ENCODE data around the gene DAP3.
A peak's percentile ranks its signal among the peaks of the same experiment; 100 is the strongest.
"Not testable (repeated sequence)": the region's sequence is repeated elsewhere in the genome, so short reads cannot be mapped to it uniquely, and the experiment has no call there.

DAP3 gene

GRCh38 chr1:155697046-155697445, 8.2 kb downstream of the DAP3 start:
- no peak overlapping the region for H3K4me3 ChIP-seq (ENCODE audit: low read length)
- no peak for TF ChIP-seq CTCF (IDR thresholded peaks at IDR 0.05; ENCODE audit: insufficient read depth, low read depth, low read length, missing control alignments)
- DNase-seq (ENCODE audit: low read depth), result no peak

- DNase-seq (ENCODE audit: low read depth); H3K4me3 ChIP-seq (ENCODE audit: low read length): not testable (repeated sequence)
These were observed 8.7 kb downstream of the DAP3 start for GRCh38 chr1:155697616-155698015.

- no peak overlapping the region for H3K4me3 ChIP-seq (ENCODE audit: low read length)
- no peak for TF ChIP-seq CTCF (IDR thresholded peaks at IDR 0.05; ENCODE audit: insufficient read depth, low read depth, low read length, missing control alignments)
- peak; percentile 19 for DNase-seq (ENCODE audit: low read depth)
These were observed 9.6 kb downstream of the DAP3 start for GRCh38 chr1:155698382-155699038.

- DNase-seq (ENCODE audit: low read depth), result not testable (repeated sequence)
These were observed 10.2 kb downstream of the DAP3 start for GRCh38 chr1:155699062-155699461.

GRCh38 chr1:155701675-155702074, 12.8 kb downstream of the DAP3 start:
- H3K4me3 ChIP-seq (ENCODE audit: low read length); DNase-seq (ENCODE audit: low read depth): not testable (repeated sequence)

More at GRCh38 chr1:155699062-155699461, 10.2 kb downstream of the DAP3 start:
- not testable (repeated sequence) for H3K4me3 ChIP-seq (ENCODE audit: low read length)

GRCh38 chr1:155703216-155703615, 14.3 kb downstream of the DAP3 start:
- TF ChIP-seq CTCF (IDR thresholded peaks at IDR 0.05; ENCODE audit: insufficient read depth, low read depth, low read length, missing control alignments), result no peak
- DNase-seq (ENCODE audit: low read depth), result no peak
- no peak overlapping the region for H3K4me3 ChIP-seq (ENCODE audit: low read length)

GRCh38 chr1:155704414-155704813, 15.5 kb downstream of the DAP3 start:
- not testable (repeated sequence) for H3K4me3 ChIP-seq (ENCODE audit: low read length)
- DNase-seq (ENCODE audit: low read depth), result peak; percentile 53

- DNase-seq (ENCODE audit: low read depth), result peak; percentile 78
- TF ChIP-seq CTCF (IDR thresholded peaks at IDR 0.05; ENCODE audit: insufficient read depth, low read depth, low read length, missing control alignments), result no peak
- no peak overlapping the region for H3K4me3 ChIP-seq (ENCODE audit: low read length)
These were observed 17.2 kb downstream of the DAP3 start for GRCh38 chr1:155706139-155706538.

GRCh38 chr1:155709391-155709790, 20.5 kb downstream of the DAP3 start:
- TF ChIP-seq CTCF (IDR thresholded peaks at IDR 0.05; ENCODE audit: insufficient read depth, low read depth, low read length, missing control alignments), result no peak
- no peak for DNase-seq (ENCODE audit: low read depth)
- H3K4me3 ChIP-seq (ENCODE audit: low read length), result no peak overlapping the region

- H3K4me3 ChIP-seq (ENCODE audit: low read length); DNase-seq (ENCODE audit: low read depth): not testable (repeated sequence)
These were observed 22.6 kb downstream of the DAP3 start for GRCh38 chr1:155711457-155711856.

Data from epithelial cell of esophagus (primary cell).